Measurements from ENCODE around the gene RRBP1.

RRBP1 gene

DNA sequence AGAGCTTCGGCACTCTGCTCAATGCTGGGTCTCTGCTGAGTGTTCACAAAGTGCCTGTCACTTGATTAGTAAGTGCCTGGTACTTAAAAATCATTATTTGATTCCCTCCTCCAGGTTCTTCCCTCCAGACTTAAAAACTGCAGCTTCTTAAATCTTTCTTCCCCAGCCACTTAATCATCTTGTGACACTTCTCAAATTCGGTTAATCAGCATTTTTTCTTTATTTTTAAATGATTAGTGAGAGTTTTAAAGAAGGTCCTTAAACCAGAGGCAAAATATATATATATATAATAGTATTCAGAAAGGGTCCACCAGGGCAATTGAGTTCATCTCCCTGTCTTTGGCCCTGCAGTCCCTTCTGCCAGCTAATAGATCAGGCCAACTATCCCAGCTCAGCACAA is 9.7 kb upstream of the RRBP1 start:
- ATAC-seq (ENCODE audit: insufficient read depth, low read depth), result no peak
- H3K4me3 ChIP-seq (ENCODE audit: low read depth in 1 of 2, low read length in 2 of 2), result no peak overlapping the region
- no peaks in the 10 kb centered on the region for H3K79me2 ChIP-seq (ENCODE audit: insufficient read depth, low read length)
- H3K9ac ChIP-seq (ENCODE audit: low read depth, low read length), result no peak overlapping the region
- no peaks in the 10 kb centered on the region for H3K36me3 ChIP-seq (ENCODE audit: insufficient read depth, low read length)
- H4K20me1 ChIP-seq (ENCODE audit: insufficient read depth, low read length), result no peaks in the 10 kb centered on the region
- no peak overlapping the region for H3K4me2 ChIP-seq (ENCODE audit: insufficient read depth, low read length)
- no peak overlapping the region for H2AFZ ChIP-seq (ENCODE audit: low read depth, low read length)
- H3K9me3 ChIP-seq (ENCODE audit: insufficient read depth, low read length, severe bottlenecking), result peaks cover 5% of the 10 kb centered on the region
- no peak overlapping the region for H3K27ac ChIP-seq (ENCODE audit: low read length)
- no peaks in the 10 kb centered on the region for H3K4me1 ChIP-seq (ENCODE audit: insufficient read depth, low read length)
- peaks cover 27% of the 10 kb centered on the region for H3K27me3 ChIP-seq (ENCODE audit: insufficient read depth, low read length, poor library complexity)
- DNase-seq, result no peak
- TF ChIP-seq EZH2 (IDR thresholded peaks at IDR 0.05; ENCODE audit: borderline replicate concordance, low read depth, low read length, severe bottlenecking), result no peak
- TF ChIP-seq CTCF (IDR thresholded peaks at IDR 0.05; ENCODE audit: borderline replicate concordance, extremely low read depth, low read length, poor library complexity, severe bottlenecking), result no peak

GRCh38 chr20:17690144-17690543 is 8.1 kb upstream of the RRBP1 start:
- H3K27ac ChIP-seq (ENCODE audit: low read length), result no peak overlapping the region
- peaks cover 43% of the 10 kb centered on the region for H3K27me3 ChIP-seq (ENCODE audit: insufficient read depth, low read length, poor library complexity)
- DNase-seq, result no peak
- H3K36me3 ChIP-seq (ENCODE audit: insufficient read depth, low read length), result no peaks in the 10 kb centered on the region
- H3K9ac ChIP-seq (ENCODE audit: low read depth, low read length), result no peak overlapping the region
- H2AFZ ChIP-seq (ENCODE audit: low read depth, low read length), result no peak overlapping the region
- no peak overlapping the region for H3K4me2 ChIP-seq (ENCODE audit: insufficient read depth, low read length)
- no peak for TF ChIP-seq CTCF (IDR thresholded peaks at IDR 0.05; ENCODE audit: borderline replicate concordance, extremely low read depth, low read length, poor library complexity, severe bottlenecking)
- no peak for TF ChIP-seq EZH2 (IDR thresholded peaks at IDR 0.05; ENCODE audit: borderline replicate concordance, low read depth, low read length, severe bottlenecking)
- ATAC-seq (ENCODE audit: insufficient read depth, low read depth), result no peak
- H3K9me3 ChIP-seq (ENCODE audit: insufficient read depth, low read length, severe bottlenecking), result no peaks in the 10 kb centered on the region
- H3K4me3 ChIP-seq (ENCODE audit: low read depth in 1 of 2, low read length in 2 of 2), result no peak overlapping the region
- H4K20me1 ChIP-seq (ENCODE audit: insufficient read depth, low read length), result no peaks in the 10 kb centered on the region
- H3K79me2 ChIP-seq (ENCODE audit: insufficient read depth, low read length), result no peaks in the 10 kb centered on the region
- H3K4me1 ChIP-seq (ENCODE audit: insufficient read depth, low read length), result no peaks in the 10 kb centered on the region

GRCh38 chr20:17688965-17689364 is 6.9 kb upstream of the RRBP1 start:
- Histone ChIP-seq H3K4me1 (ENCODE audit: insufficient read depth, low read length) (no peaks in the 10 kb centered on the region), H3K79me2 (ENCODE audit: insufficient read depth, low read length) (no peaks in the 10 kb centered on the region), H3K36me3 (ENCODE audit: insufficient read depth, low read length) (no peaks in the 10 kb centered on the region), H3K4me3 (ENCODE audit: low read depth in 1 of 2, low read length in 2 of 2) (no peak overlapping the region), H3K27me3 (ENCODE audit: insufficient read depth, low read length, poor library complexity) (peaks cover 53% of the 10 kb centered on the region), H3K27ac (ENCODE audit: low read length) (no peak overlapping the region), H2AFZ (ENCODE audit: low read depth, low read length) (no peak overlapping the region), H4K20me1 (ENCODE audit: insufficient read depth, low read length) (no peaks in the 10 kb centered on the region), H3K9me3 (ENCODE audit: insufficient read depth, low read length, severe bottlenecking) (no peaks in the 10 kb centered on the region), H3K4me2 (ENCODE audit: insufficient read depth, low read length) (no peak overlapping the region), H3K9ac (ENCODE audit: low read depth, low read length) (no peak overlapping the region)
- ATAC-seq (ENCODE audit: insufficient read depth, low read depth) (no peak), DNase-seq (no peak)
- TF ChIP-seq EZH2 (IDR thresholded peaks at IDR 0.05; ENCODE audit: borderline replicate concordance, low read depth, low read length, severe bottlenecking), result no peak
- no peak for TF ChIP-seq CTCF (IDR thresholded peaks at IDR 0.05; ENCODE audit: borderline replicate concordance, extremely low read depth, low read length, poor library complexity, severe bottlenecking)

DNA sequence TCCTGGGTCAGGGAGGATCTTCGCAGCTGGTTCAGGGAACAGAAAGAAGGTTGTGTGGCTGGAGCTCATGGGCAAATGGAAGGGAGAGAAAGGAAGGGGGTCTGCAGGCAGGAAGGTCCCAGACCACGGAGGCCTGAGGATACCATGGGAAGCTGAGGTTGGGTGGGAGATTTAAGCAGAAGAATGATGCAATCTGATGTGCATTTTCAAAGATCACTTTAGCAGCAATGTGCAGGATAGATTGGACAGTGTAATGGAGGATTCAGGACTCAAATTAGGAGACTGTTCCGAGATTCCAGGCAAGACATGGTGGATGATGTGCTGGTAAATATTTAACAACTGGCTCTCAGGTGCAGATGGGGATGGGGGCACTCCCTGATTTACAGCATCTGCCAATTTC is 5.8 kb upstream of the RRBP1 start:
- no peaks in the 10 kb centered on the region for H3K9me3 ChIP-seq (ENCODE audit: insufficient read depth, low read length, severe bottlenecking)
- no peak for DNase-seq
- H3K9ac ChIP-seq (ENCODE audit: low read depth, low read length), result no peak overlapping the region
- H3K27ac ChIP-seq (ENCODE audit: low read length), result no peak overlapping the region
- no peaks in the 10 kb centered on the region for H4K20me1 ChIP-seq (ENCODE audit: insufficient read depth, low read length)
- H3K79me2 ChIP-seq (ENCODE audit: insufficient read depth, low read length), result no peaks in the 10 kb centered on the region
- TF ChIP-seq EZH2 (IDR thresholded peaks at IDR 0.05; ENCODE audit: borderline replicate concordance, low read depth, low read length, severe bottlenecking) (no peak), CTCF (IDR thresholded peaks at IDR 0.05; ENCODE audit: borderline replicate concordance, extremely low read depth, low read length, poor library complexity, severe bottlenecking) (no peak)
- H3K27me3 ChIP-seq (ENCODE audit: insufficient read depth, low read length, poor library complexity), result peaks cover 53% of the 10 kb centered on the region
- H2AFZ ChIP-seq (ENCODE audit: low read depth, low read length), result no peak overlapping the region
- ATAC-seq (ENCODE audit: insufficient read depth, low read depth), result no peak
- H3K4me3 ChIP-seq (ENCODE audit: low read depth in 1 of 2, low read length in 2 of 2), result no peak overlapping the region
- no peak overlapping the region for H3K4me2 ChIP-seq (ENCODE audit: insufficient read depth, low read length)
- H3K4me1 ChIP-seq (ENCODE audit: insufficient read depth, low read length), result peaks cover 5% of the 10 kb centered on the region
- no peaks in the 10 kb centered on the region for H3K36me3 ChIP-seq (ENCODE audit: insufficient read depth, low read length)
